ENCODE results near the gene NPRL2.

The NPRL2 gene

GRCh38 chr3:50373146-50374051, 22.8 kb upstream of the NPRL2 start:
- DNase-seq: no peak

- DNase-seq: no peak
Observed at GRCh38 chr3:50372349-50372748, 21.8 kb upstream of the NPRL2 start.

- peak; percentile 30 for DNase-seq
Observed at GRCh38 chr3:50371133-50371685, 20.6 kb upstream of the NPRL2 start.

GRCh38 chr3:50370594-50370993, 20.0 kb upstream of the NPRL2 start:
- no peak for DNase-seq

GRCh38 chr3:50369012-50369670, 18.6 kb upstream of the NPRL2 start:
- DNase-seq: no peak

GRCh38 chr3:50365842-50366220, 15.3 kb upstream of the NPRL2 start:
- no peak for DNase-seq

GRCh38 chr3:50365080-50365841, 14.7 kb upstream of the NPRL2 start:
- peak; percentile 52 for DNase-seq

GRCh38 chr3:50364573-50365079, 14.1 kb upstream of the NPRL2 start:
- no peak for DNase-seq

- no peak for DNase-seq
Observed at GRCh38 chr3:50359760-50360110, 9.2 kb upstream of the NPRL2 start.

- peak; percentile 100 for DNase-seq
Observed at GRCh38 chr3:50358911-50359759, 8.6 kb upstream of the NPRL2 start, which contains the start of gene TMEM115. Gene TMEM115 (minus strand): TSS chr3:50359521. CDS start chr3:50359063, 458 bp downstream.

GRCh38 chr3:50358355-50358910, 7.9 kb upstream of the NPRL2 start:
- no peak for DNase-seq

- no peak for DNase-seq
Observed at GRCh38 chr3:50357481-50357880, 6.9 kb upstream of the NPRL2 start.

- DNase-seq: no peak
Observed at GRCh38 chr3:50356553-50356952, 6.0 kb upstream of the NPRL2 start.

- no peak for DNase-seq
Observed at GRCh38 chr3:50355829-50356552, 5.4 kb upstream of the NPRL2 start.

GRCh38 chr3:50354850-50355249, 4.3 kb upstream of the NPRL2 start:
- DNase-seq: no peak

- no peak for DNase-seq
Observed at GRCh38 chr3:50354186-50354764, 3.7 kb upstream of the NPRL2 start.

GRCh38 chr3:50353245-50354004, 2.9 kb upstream of the NPRL2 start:
- no peak for DNase-seq

- peak; percentile 46 for DNase-seq
Observed at GRCh38 chr3:50352781-50353180, 2.2 kb upstream of the NPRL2 start.

- no peak for DNase-seq
Observed at GRCh38 chr3:50351323-50351697, 735 bp upstream of the NPRL2 start.

GRCh38 chr3:50350213-50350526, 405 bp downstream of the NPRL2 start:
- no peak for DNase-seq
